Measurements from ENCODE around the gene KCNN3. TPM values are rescaled to one million over a fixed set of nuclear protein-coding genes. Genes with fewer than 3 reads are reported as not detected.

KCNN3 gene
- total and polyA plus RNA-seq, 2 of the 13 experiments (the other 11 are each of a cell fraction or from before 2014, with no cell fraction given), result not detected

- no peak for TF ChIP-seq SNAPC4 (CRISPR knock-in tag; IDR thresholded peaks at IDR 0.05)
- TF ChIP-seq XBP1 (CRISPR knock-in tag; IDR thresholded peaks at IDR 0.05), result no peak
- TF ChIP-seq PREB (CRISPR knock-in tag; IDR thresholded peaks at IDR 0.05), result no peak
- no peak for TF ChIP-seq ZIK1 (CRISPR knock-in tag; IDR thresholded peaks at IDR 0.05; ENCODE audit: borderline replicate concordance, low read depth)
- TF ChIP-seq ZC3H4 (CRISPR knock-in tag; IDR thresholded peaks at IDR 0.05; ENCODE audit: borderline replicate concordance), result no peak
- no peak for TF ChIP-seq CBFB (CRISPR knock-in tag; IDR thresholded peaks at IDR 0.05)
Observed at GRCh38 chr1:154683820-154684219, 186.3 kb downstream of the KCNN3 start (continued).

GRCh38 chr1:154682254-154682653 is 187.8 kb downstream of the KCNN3 start:
- WGBS (ENCODE audit: low lambda C conversion rate), result 7% methylated on average over 12 of the region's 13 CpGs
- no peaks in the 10 kb centered on the region for H3K79me2 ChIP-seq (ENCODE audit: insufficient read depth, low read length)
- TF ChIP-seq ZNF782 (CRISPR knock-in tag; IDR thresholded peaks at IDR 0.05; ENCODE audit: borderline replicate concordance) (no peak), NFAT5 (CRISPR knock-in tag; IDR thresholded peaks at IDR 0.05) (no peak), ZBTB7B (CRISPR knock-in tag; IDR thresholded peaks at IDR 0.05) (no peak), FOXO4 (CRISPR knock-in tag; conservative IDR thresholded peaks at IDR 0.05) (no peak)
- POLR2A ChIA-PET, result no interaction called here
- no peak overlapping the region for H2AFZ ChIP-seq (ENCODE audit: low read length)
- no peak overlapping the region for H3K4me3 ChIP-seq (replicated peaks in 1 of 3; ENCODE audit: insufficient read depth in 1 of 3, low read depth in 2 of 3, low read length in 3 of 3)
- DNase-seq (ENCODE audit: low spot score), result no peak
- no peaks in the 10 kb centered on the region for H4K20me1 ChIP-seq (ENCODE audit: insufficient read depth, low read length)
- no peaks in the 10 kb centered on the region for H3K36me3 ChIP-seq (replicated peaks in 1 of 2; ENCODE audit: control insufficient read depth in 1 of 2, insufficient read depth in 2 of 2, low read length in 2 of 2)
- peaks cover 3 to 11% of the 10 kb centered on the region in 2 experiments; a peak in 4 of 5 replicates for H3K27me3 ChIP-seq (ENCODE audit: control insufficient read depth in 1 of 2, insufficient read depth in 2 of 2, low read length in 2 of 2)
- ATAC-seq, result no peak
- intact Hi-C loops (cut with micrococcal nuclease; ENCODE audit: unreplicated experiment) (no loop called here), in situ Hi-C loops (cut with HindIII; ENCODE audit: extremely low pct_ligation_motif_present, low pct_unique_long_range_greater_than_20kb) (no loop called here)
- H3K9ac ChIP-seq (ENCODE audit: insufficient read depth, low read depth, low read length), result no peak overlapping the region
- H3K4me2 ChIP-seq (ENCODE audit: low read depth, low read length), result no peak overlapping the region
- FAIRE-seq, result no peak
- no TSS peak for BruUV-seq (replicated peaks)
- H3K4me1 ChIP-seq (ENCODE audit: insufficient read depth, low read length), result no peaks in the 10 kb centered on the region
- H3K9me3 ChIP-seq (ENCODE audit: low read length), result no peaks in the 10 kb centered on the region
- CTCF ChIA-PET (ENCODE audit: low intra/inter-chr PET ratio, low total read pairs), result no interaction called here
- H3K27ac ChIP-seq (ENCODE audit: extremely low read length, insufficient read depth, low read length), result no peak overlapping the region

All from HepG2 (cell line).